ENCODE measurements around the gene MYO16.

DNA sequence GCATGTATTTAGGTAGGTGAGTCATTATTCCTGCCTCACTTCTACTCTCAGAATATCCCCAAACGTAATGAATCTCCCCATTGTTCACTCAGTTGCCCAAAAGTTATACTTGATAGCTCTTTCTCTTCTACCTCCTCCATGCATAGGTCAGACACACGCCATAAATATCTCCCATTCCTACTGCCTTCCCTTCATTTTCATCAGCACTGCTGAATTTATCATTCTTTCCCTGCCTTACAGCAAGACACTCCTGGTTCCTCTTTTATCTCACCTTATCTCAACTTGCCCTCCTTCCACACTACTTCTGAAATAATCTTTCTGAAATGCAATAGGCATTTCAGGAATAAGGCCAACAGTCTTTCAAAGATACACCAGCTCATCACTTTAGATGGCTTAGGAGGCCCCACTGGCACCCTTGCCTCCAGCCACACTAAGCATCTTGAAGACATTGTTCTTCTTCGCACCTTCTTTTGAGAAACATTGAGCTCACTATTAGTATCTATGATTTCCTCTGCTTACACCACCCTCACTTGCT, 333.9 kb downstream of the MYO16 start:
- no peak for TF ChIP-seq CTCF (IDR thresholded peaks at IDR 0.05)
- no peak for TF ChIP-seq POLR2A (IDR thresholded peaks at IDR 0.05)

Measured in breast epithelium (tissue), 3 donors.